Vein endothelial cell (primary cell): ENCODE results near the gene DRC3. TPM values are rescaled to one million over a fixed set of nuclear protein-coding genes. Genes with fewer than 3 reads are reported as not detected.

Experiments
- total RNA-seq: library from RNA; depleted of rRNA; stranded (reverse); fragments of >200 nt; gene quantifications from 2 replicates; pipeline ENCODE4 v1.2.3, GENCODE V29; 2012

DRC3 gene
- 1.7 and 2.0 TPM in 2 replicates for total RNA-seq

GRCh38 chr17:17972126-17972951 is at the start of gene DRC3, which contains the start of gene TOM1L2:
Gene DRC3, plus strand, starts transcription at chr17:17972862. Its CDS starts 4,737 bp downstream, at chr17:17977599.
Gene TOM1L2, minus strand, starts transcription at chr17:17972400. Its CDS starts 87 bp downstream, at chr17:17972313.

GRCh38 chr17:18038861-18039534 is 66.3 kb downstream of the DRC3 start, which contains the start of the genes ATPAF2 and GID4:
Gene ATPAF2, minus strand, starts transcription at chr17:18039168. Its CDS starts 155 bp downstream, at chr17:18039013.
Gene GID4, plus strand, starts transcription at chr17:18039408. Its CDS starts 57 bp downstream, at chr17:18039465.

Other genes with a start within 250 kb of the DRC3 start
- gene SREBF1, start 135.9 kb upstream of the DRC3 start, total RNA-seq, result 47.4 and 53.3 TPM in 2 replicates
- gene TOM1L2, start 462 bp upstream of the DRC3 start, total RNA-seq, result 35.9 and 49.7 TPM in 2 replicates
- 15.6 and 21.2 TPM in 2 replicates for gene ATPAF2, start 66.3 kb downstream of the DRC3 start, total RNA-seq
- gene GID4, start 66.5 kb downstream of the DRC3 start, total RNA-seq, result 7.8 and 9.1 TPM in 2 replicates
- 46.7 and 53.1 TPM in 2 replicates for gene DRG2, start 115.1 kb downstream of the DRC3 start, total RNA-seq
- 0.29 TPM in 1 of 2 replicates, not detected in the other for gene MYO15A, start 135.9 kb downstream of the DRC3 start, total RNA-seq
- 92.5 and 97.7 TPM in 2 replicates for gene ALKBH5, start 211.0 kb downstream of the DRC3 start, total RNA-seq